ENCODE measurements around the gene PIP4K2B.

The PIP4K2B gene

GRCh38 chr17:38799501-38800236 lies at the start of gene PIP4K2B:
TSS of gene PIP4K2B (minus strand) at chr17:38799556. CDS start at chr17:38799424, 132 bp downstream.
- H3K4me1 ChIP-seq (ENCODE audit: control insufficient read depth, insufficient read depth, low read length), result peaks cover 21% of the 10 kb centered on the region
- peak within 1 kb of the TSS; percentile 97 for H3K9ac ChIP-seq (ENCODE audit: low read length)
- no peaks in the 10 kb centered on the region for H3K9me3 ChIP-seq (ENCODE audit: control insufficient read depth, insufficient read depth, low read depth, low read length)
- peak within 1 kb of the TSS; percentile 98 for H3K4me3 ChIP-seq (ENCODE audit: low read depth, low read length)
- no peaks in the 10 kb centered on the region for H3K27me3 ChIP-seq (ENCODE audit: control insufficient read depth, insufficient read depth, low read length)
- peaks cover 36% of the 10 kb centered on the region for H3K36me3 ChIP-seq (ENCODE audit: control insufficient read depth, insufficient read depth, low read length)
- H3K27ac ChIP-seq (ENCODE audit: low read depth, low read length), result peak within 1 kb of the TSS; percentile 97

- no peak overlapping the region for H3K4me3 ChIP-seq (ENCODE audit: low read depth, low read length)
- H3K36me3 ChIP-seq (ENCODE audit: control insufficient read depth, insufficient read depth, low read length), result peaks cover 68% of the 10 kb centered on the region
- H3K9ac ChIP-seq (ENCODE audit: low read length), result no peak overlapping the region
- no peaks in the 10 kb centered on the region for H3K27me3 ChIP-seq (ENCODE audit: control insufficient read depth, insufficient read depth, low read length)
- no peaks in the 10 kb centered on the region for H3K9me3 ChIP-seq (ENCODE audit: control insufficient read depth, insufficient read depth, low read depth, low read length)
- peaks cover 3% of the 10 kb centered on the region; the same call in 1 of the 2 replicates for H3K4me1 ChIP-seq (ENCODE audit: control insufficient read depth, insufficient read depth, low read length)
- no peak overlapping the region for H3K27ac ChIP-seq (ENCODE audit: low read depth, low read length)
These were observed 49.2 kb upstream of the PIP4K2B start for GRCh38 chr17:38848557-38848891.

GRCh38 chr17:38844261-38844757 lies 45.0 kb upstream of the PIP4K2B start:
- Histone ChIP-seq H3K27ac (ENCODE audit: low read depth, low read length) (no peak overlapping the region), H3K9ac (ENCODE audit: low read length) (no peak overlapping the region), H3K9me3 (ENCODE audit: control insufficient read depth, insufficient read depth, low read depth, low read length) (no peaks in the 10 kb centered on the region), H3K27me3 (ENCODE audit: control insufficient read depth, insufficient read depth, low read length) (no peaks in the 10 kb centered on the region), H3K36me3 (ENCODE audit: control insufficient read depth, insufficient read depth, low read length) (peaks cover 28% of the 10 kb centered on the region), H3K4me1 (ENCODE audit: control insufficient read depth, insufficient read depth, low read length) (no peaks in the 10 kb centered on the region), H3K4me3 (ENCODE audit: low read depth, low read length) (no peak overlapping the region)

GRCh38 chr17:38825762-38826247 lies 26.4 kb upstream of the PIP4K2B start:
- H3K9ac ChIP-seq (ENCODE audit: low read length), result peak overlapping the region; percentile 96
- H3K4me1 ChIP-seq (ENCODE audit: control insufficient read depth, insufficient read depth, low read length), result peaks cover 7% of the 10 kb centered on the region; the same call in 1 of the 2 replicates
- H3K27me3 ChIP-seq (ENCODE audit: control insufficient read depth, insufficient read depth, low read length), result no peaks in the 10 kb centered on the region
- H3K4me3 ChIP-seq (ENCODE audit: low read depth, low read length), result peak overlapping the region; percentile 75
- no peaks in the 10 kb centered on the region for H3K9me3 ChIP-seq (ENCODE audit: control insufficient read depth, insufficient read depth, low read depth, low read length)
- peak overlapping the region; percentile 95 for H3K27ac ChIP-seq (ENCODE audit: low read depth, low read length)
- peaks cover 4% of the 10 kb centered on the region for H3K36me3 ChIP-seq (ENCODE audit: control insufficient read depth, insufficient read depth, low read length)

- peaks cover 7% of the 10 kb centered on the region; the same call in 1 of the 2 replicates for H3K4me1 ChIP-seq (ENCODE audit: control insufficient read depth, insufficient read depth, low read length)
- peaks cover 11% of the 10 kb centered on the region for H3K36me3 ChIP-seq (ENCODE audit: control insufficient read depth, insufficient read depth, low read length)
- peak within 1 kb of the TSS; percentile 75 for H3K4me3 ChIP-seq (ENCODE audit: low read depth, low read length)
- no peaks in the 10 kb centered on the region for H3K9me3 ChIP-seq (ENCODE audit: control insufficient read depth, insufficient read depth, low read depth, low read length)
- H3K27me3 ChIP-seq (ENCODE audit: control insufficient read depth, insufficient read depth, low read length), result no peaks in the 10 kb centered on the region
- H3K27ac ChIP-seq (ENCODE audit: low read depth, low read length), result peak within 1 kb of the TSS; percentile 95
- peak within 1 kb of the TSS; percentile 96 for H3K9ac ChIP-seq (ENCODE audit: low read length)
These were observed 25.8 kb upstream of the PIP4K2B start, which contains the start of gene CWC25 for GRCh38 chr17:38824899-38825761. TSS of gene CWC25 (minus strand) at chr17:38825321. CDS start at chr17:38825183, 138 bp downstream.

GRCh38 chr17:38815576-38816193 lies 16.3 kb upstream of the PIP4K2B start:
- no peak overlapping the region for H3K27ac ChIP-seq (ENCODE audit: low read depth, low read length)
- H3K36me3 ChIP-seq (ENCODE audit: control insufficient read depth, insufficient read depth, low read length), result peaks cover 52% of the 10 kb centered on the region

GRCh38 chr17:38809828-38810227 lies 10.5 kb upstream of the PIP4K2B start:
- no peak overlapping the region for H3K9ac ChIP-seq (ENCODE audit: low read length)
- H3K27me3 ChIP-seq (ENCODE audit: control insufficient read depth, insufficient read depth, low read length), result no peaks in the 10 kb centered on the region
- no peak overlapping the region for H3K27ac ChIP-seq (ENCODE audit: low read depth, low read length)
- H3K9me3 ChIP-seq (ENCODE audit: control insufficient read depth, insufficient read depth, low read depth, low read length), result no peaks in the 10 kb centered on the region
- peaks cover 74% of the 10 kb centered on the region for H3K36me3 ChIP-seq (ENCODE audit: control insufficient read depth, insufficient read depth, low read length)
- no peak overlapping the region for H3K4me3 ChIP-seq (ENCODE audit: low read depth, low read length)
- H3K4me1 ChIP-seq (ENCODE audit: control insufficient read depth, insufficient read depth, low read length), result no peaks in the 10 kb centered on the region

More at GRCh38 chr17:38815576-38816193, 16.3 kb upstream of the PIP4K2B start:
- Histone ChIP-seq H3K9me3 (ENCODE audit: control insufficient read depth, insufficient read depth, low read depth, low read length) (no peaks in the 10 kb centered on the region), H3K4me3 (ENCODE audit: low read depth, low read length) (no peak overlapping the region), H3K27me3 (ENCODE audit: control insufficient read depth, insufficient read depth, low read length) (no peaks in the 10 kb centered on the region), H3K9ac (ENCODE audit: low read length) (no peak overlapping the region), H3K4me1 (ENCODE audit: control insufficient read depth, insufficient read depth, low read length) (no peaks in the 10 kb centered on the region)

- Histone ChIP-seq H3K4me3 (ENCODE audit: low read depth, low read length) (peak overlapping the region; percentile 98), H3K4me1 (ENCODE audit: control insufficient read depth, insufficient read depth, low read length) (peaks cover 21% of the 10 kb centered on the region), H3K9ac (ENCODE audit: low read length) (peak overlapping the region; percentile 41)
These were observed 943 bp upstream of the PIP4K2B start for GRCh38 chr17:38800237-38800760.

GRCh38 chr17:38798614-38799500 lies 499 bp downstream of the PIP4K2B start:
- peak overlapping the region; percentile 70 for H3K27ac ChIP-seq (ENCODE audit: low read depth, low read length)
- H3K4me3 ChIP-seq (ENCODE audit: low read depth, low read length), result peak overlapping the region; percentile 98
- H3K36me3 ChIP-seq (ENCODE audit: control insufficient read depth, insufficient read depth, low read length), result peaks cover 31% of the 10 kb centered on the region
- peak overlapping the region; percentile 93 for H3K9ac ChIP-seq (ENCODE audit: low read length)
- H3K9me3 ChIP-seq (ENCODE audit: control insufficient read depth, insufficient read depth, low read depth, low read length), result no peaks in the 10 kb centered on the region
- H3K27me3 ChIP-seq (ENCODE audit: control insufficient read depth, insufficient read depth, low read length), result no peaks in the 10 kb centered on the region
- H3K4me1 ChIP-seq (ENCODE audit: control insufficient read depth, insufficient read depth, low read length), result peaks cover 21% of the 10 kb centered on the region

More at GRCh38 chr17:38800237-38800760, 943 bp upstream of the PIP4K2B start:
- H3K36me3 ChIP-seq (ENCODE audit: control insufficient read depth, insufficient read depth, low read length), result peaks cover 40% of the 10 kb centered on the region
- no peak overlapping the region for H3K27ac ChIP-seq (ENCODE audit: low read depth, low read length)
- H3K9me3 ChIP-seq (ENCODE audit: control insufficient read depth, insufficient read depth, low read depth, low read length), result no peaks in the 10 kb centered on the region
- no peaks in the 10 kb centered on the region for H3K27me3 ChIP-seq (ENCODE audit: control insufficient read depth, insufficient read depth, low read length)

- Histone ChIP-seq H3K4me3 (ENCODE audit: low read depth, low read length) (peak overlapping the region; percentile 98), H3K4me1 (ENCODE audit: control insufficient read depth, insufficient read depth, low read length) (peaks cover 21% of the 10 kb centered on the region), H3K27me3 (ENCODE audit: control insufficient read depth, insufficient read depth, low read length) (no peaks in the 10 kb centered on the region), H3K36me3 (ENCODE audit: control insufficient read depth, insufficient read depth, low read length) (peaks cover 28% of the 10 kb centered on the region), H3K9me3 (ENCODE audit: control insufficient read depth, insufficient read depth, low read depth, low read length) (no peaks in the 10 kb centered on the region), H3K27ac (ENCODE audit: low read depth, low read length) (no peak overlapping the region), H3K9ac (ENCODE audit: low read length) (peak overlapping the region; percentile 93)
These were observed 1.5 kb downstream of the PIP4K2B start for GRCh38 chr17:38797828-38798227.
